Fibroblast of peridontal ligament (primary cell): ENCODE measurements around the gene NRDC.

Experiments
- DNase-seq: peaks from one replicate; pipeline ENCODE4 v3.0.0-alpha.2; 2010; ENCODE audit errors: extremely low read depth

Gene NRDC

GRCh38 chr1:51761351-51761750, 117.2 kb downstream of the NRDC start:
- DNase-seq: no peak

- no peak for DNase-seq
These were observed 117.7 kb downstream of the NRDC start for GRCh38 chr1:51760872-51761271.

GRCh38 chr1:51758310-51758709, 120.2 kb downstream of the NRDC start:
- no peak for DNase-seq

GRCh38 chr1:51756290-51756689, 122.2 kb downstream of the NRDC start:
- no peak for DNase-seq

GRCh38 chr1:51755437-51755836, 123.1 kb downstream of the NRDC start:
- no peak for DNase-seq

- no peak for DNase-seq
These were observed 123.9 kb downstream of the NRDC start for GRCh38 chr1:51754666-51755065.

GRCh38 chr1:51753969-51754368, 124.6 kb downstream of the NRDC start:
- no peak for DNase-seq

- no peak for DNase-seq
These were observed 126.2 kb downstream of the NRDC start for GRCh38 chr1:51752073-51752948.

GRCh38 chr1:51750729-51751128, 127.8 kb downstream of the NRDC start:
- no peak for DNase-seq

- DNase-seq: no peak
These were observed 128.3 kb downstream of the NRDC start for GRCh38 chr1:51750218-51750617.

GRCh38 chr1:51749151-51749550, 129.4 kb downstream of the NRDC start:
- DNase-seq: no peak

GRCh38 chr1:51745304-51745570, 133.3 kb downstream of the NRDC start:
- DNase-seq: no peak

GRCh38 chr1:51744506-51745303, 133.8 kb downstream of the NRDC start:
- no peak for DNase-seq

- no peak for DNase-seq
These were observed 137.3 kb downstream of the NRDC start for GRCh38 chr1:51741121-51741681.

GRCh38 chr1:51740652-51741051, 137.9 kb downstream of the NRDC start:
- no peak for DNase-seq
